NCI-H526 treated with DMSO at 0.1 percent for 48 hours (cell line): ENCODE results near the gene NFX1.
A peak's percentile ranks its signal among the peaks of the same experiment; 100 is the strongest.
"Not testable (repeated sequence)": the region's sequence is repeated elsewhere in the genome, so short reads cannot be mapped to it uniquely, and the experiment has no call there.

Experiments used
- DNase-seq: peaks from one replicate; lab custom pipeline; 2025; lab: John Stamatoyannopoulos, UW

Gene NFX1

DNA sequence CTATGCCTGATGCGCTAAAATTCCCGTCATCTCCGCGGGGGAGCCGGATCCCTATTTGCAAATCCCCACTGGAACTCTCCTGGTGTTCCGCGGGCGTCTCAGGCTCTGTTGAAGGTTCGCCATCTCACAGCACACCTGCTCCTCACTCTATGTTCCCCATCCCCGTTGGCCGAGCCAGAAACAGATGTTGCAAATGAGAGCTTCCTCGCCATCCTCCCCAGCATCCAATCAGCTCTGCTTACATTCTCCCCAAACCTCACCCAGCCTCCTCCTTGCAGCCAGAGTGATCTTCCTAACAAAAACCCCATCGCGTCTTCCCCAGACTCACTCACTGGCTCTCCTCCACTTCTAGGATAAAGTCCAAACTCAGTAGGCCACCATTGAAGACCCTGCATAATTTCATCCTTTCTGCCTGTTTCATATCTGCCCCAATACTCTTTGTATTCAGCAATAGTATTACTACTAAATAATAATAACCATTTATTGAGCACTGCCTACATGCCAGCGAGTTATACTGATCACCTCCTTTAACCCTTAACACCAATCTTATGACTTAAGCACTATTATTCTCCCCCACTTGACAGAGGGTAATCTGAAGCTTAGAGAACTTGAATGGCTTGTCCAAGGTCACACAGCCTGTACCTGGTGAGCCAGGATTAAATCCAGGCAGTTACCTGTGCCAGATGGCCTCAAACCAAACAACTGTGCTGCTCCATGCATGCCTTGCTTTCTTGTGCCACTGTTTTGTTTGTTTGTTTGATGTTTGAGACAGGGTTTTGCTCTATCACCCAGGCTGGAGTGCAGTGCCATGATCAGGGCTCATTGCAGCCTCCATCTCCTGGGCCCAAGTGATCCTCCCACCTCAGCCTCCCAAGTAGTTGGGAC lies 98.0 kb downstream of the NFX1 start:
- DNase-seq = no peak

DNA sequence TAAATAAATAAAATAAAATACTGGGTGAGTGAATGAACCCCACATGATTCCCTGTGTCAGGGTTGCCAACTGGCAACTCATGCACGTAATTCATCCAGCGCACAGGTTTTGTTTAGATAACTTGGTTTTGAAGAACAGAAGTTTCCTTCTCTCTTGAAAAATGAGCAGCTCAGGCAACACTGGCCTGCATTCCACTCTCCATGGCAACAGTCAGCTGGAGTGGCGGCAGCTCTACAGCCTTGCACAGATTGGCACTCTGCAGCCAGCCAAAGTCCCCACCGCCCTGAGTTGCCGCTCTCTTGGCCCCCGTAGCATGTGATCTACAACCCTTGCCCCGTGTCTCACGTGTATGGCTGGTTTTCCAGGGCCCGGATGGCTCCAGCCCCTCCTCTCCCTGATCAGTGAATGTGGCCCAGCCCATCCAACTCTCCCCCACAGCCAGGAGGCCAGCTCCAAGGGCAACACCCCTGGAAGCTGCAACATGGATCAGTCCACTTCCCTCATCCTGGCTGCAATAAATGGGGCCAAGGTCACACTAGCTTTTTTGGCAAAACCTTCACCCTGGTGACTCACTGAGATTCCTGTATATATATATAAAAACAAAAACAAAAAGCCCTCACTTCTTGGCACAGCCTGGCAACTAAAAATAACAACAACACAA lies 100.9 kb downstream of the NFX1 start:
- DNase-seq = not testable (repeated sequence)

DNA sequence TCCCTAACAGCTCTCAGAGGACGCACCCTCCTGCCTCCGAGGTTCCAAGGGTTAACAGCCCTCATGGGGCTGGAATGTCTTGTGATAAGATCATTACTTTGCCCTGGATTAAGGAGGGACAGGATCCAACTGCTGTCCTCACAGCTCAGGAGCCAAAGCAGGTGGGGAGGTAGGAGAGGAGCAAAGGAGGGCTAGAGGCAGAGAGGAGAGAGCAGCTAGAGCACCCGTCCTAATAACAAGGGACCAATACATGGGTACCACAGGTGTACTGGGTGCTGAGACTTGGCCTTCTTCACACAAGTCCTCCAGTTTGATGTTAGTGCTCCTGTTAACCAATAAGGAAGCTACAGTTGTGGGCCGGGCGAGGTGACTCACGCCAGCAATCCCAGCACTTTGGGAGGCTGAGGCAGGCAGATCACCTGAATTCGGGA lies 102.3 kb downstream of the NFX1 start:
- not testable (repeated sequence) for DNase-seq

DNA sequence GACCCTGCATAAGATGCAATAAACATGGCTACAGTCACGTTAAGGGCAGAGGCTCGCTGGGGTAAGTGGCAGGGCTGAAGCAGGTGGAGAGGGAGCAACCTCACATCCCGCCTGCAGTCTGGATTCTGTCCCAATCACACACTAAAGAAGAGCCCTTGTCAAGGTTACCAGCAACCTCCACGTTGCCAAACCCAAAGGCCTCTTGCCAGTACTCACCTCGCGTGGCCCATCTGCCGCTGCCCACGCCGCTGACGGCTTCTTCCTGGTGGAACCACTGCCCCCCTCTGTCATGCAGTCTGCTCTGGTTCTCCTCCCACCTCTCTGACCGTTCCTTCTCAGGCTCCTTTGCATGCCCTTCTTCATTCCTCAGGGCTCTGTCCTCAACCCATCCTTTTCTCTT lies 103.3 kb downstream of the NFX1 start:
- no peak for DNase-seq

DNA sequence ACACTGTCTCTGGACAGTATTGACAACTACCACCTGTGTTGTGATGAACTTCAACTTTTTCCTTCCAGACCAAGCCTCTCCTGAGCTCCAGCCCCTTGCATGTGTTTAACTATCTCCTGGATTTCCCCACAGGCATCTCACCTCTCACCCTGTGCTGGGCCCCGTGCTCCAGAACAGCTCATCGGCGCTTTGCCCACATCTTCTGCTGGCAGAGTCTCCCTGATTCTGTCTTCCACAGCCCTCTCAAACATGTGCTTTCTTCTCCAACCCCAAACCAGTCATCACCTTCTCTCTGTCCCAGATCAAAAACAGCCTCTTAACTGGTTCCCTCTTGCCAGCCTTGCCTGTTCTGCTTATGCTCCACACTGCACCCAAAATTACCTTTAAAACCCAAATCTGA lies 103.7 kb downstream of the NFX1 start:
- DNase-seq = not testable (repeated sequence)

DNA sequence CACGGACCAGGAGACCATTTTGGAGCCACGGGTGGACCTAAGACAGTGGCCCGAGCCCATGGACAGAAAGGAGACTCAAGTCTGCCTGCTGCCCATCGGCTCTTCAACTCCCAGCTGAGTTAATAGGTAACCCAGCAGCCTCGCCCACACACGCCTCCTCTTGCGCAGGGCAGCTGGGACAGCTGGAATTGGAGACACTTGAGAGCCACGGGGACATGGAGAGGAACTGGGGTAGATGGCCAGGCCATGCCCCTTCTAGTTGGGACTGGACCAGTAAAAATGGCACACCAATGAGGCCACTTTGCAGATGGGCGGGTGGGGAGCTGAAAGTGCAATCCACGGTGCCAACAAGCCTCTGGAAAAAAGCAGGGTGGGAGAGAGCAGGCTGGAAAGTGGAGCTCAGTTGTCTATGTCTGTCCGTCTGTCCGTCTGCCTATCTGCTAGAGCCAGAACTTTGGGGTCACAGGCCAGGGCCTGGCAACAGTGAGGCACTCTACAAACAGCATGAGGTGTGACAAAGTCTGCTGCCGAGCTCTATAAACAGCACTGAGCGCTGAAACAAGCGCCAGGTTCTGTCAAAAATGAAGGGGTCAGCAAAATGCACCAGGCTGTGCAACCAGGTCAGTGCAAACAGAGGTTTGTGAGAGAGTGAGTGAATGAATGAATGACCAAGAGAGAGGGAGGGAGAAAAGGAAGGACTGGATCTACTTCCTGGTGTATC lies 105.0 kb downstream of the NFX1 start:
- DNase-seq = not testable (repeated sequence)

DNA sequence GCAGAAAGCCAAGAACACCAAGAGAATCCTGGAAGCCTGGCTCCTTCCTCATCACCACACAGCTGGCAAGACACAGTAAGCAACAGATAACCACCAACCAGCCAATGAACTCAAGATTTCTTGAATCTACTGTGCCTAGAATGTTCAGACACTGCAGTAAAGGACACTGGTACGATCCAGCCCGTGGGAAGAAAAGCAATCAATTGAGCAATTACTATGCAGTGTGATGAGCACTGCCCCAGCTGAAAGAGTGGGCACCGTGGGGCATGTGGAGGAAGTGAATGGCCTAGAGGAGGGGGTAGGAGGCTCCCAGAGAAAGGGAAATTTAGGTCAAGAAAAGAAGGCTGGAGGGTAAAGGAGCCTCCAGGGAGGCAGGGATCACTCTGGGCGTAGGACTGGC lies 107.5 kb downstream of the NFX1 start:
- DNase-seq = not testable (repeated sequence)

DNA sequence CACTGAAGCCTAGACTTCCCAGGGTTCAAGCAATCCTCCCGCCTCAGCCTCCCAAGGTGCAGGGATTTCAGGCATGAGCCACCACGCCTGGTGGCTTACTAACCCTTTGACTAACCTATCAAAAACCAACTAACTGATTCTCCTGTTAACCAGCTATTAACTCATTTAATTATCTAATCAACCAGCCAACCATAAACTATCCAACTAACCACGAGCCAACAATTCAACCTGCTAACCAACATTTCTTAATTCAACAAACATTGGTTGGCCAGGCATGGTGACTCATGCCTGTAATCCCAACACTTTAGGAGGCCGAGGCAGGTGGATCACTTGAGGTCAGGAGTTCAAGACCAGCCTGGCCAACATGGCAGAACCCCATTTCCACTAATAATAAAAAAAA lies 108.7 kb downstream of the NFX1 start:
- DNase-seq = not testable (repeated sequence)

DNA sequence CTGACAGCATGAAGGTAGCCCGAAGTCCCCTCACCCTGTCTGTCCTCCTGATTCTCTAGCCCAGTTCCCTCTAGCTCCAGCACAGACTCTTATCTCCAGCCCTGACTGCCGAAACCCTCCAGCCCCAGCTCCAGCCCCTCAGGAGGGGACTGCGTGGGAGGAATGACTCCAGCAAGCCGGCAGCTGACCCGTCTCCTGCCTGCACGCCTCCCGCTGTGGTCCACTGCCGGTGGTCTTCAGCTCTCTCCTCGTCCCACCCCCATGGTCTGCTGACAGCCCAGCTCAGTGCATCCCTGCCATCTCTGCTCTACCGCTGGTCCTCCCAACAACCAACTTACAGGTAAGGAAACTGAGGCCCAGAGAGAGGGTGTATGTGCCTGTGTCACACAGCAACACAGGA lies 111.5 kb downstream of the NFX1 start:
- DNase-seq = not testable (repeated sequence)

DNA sequence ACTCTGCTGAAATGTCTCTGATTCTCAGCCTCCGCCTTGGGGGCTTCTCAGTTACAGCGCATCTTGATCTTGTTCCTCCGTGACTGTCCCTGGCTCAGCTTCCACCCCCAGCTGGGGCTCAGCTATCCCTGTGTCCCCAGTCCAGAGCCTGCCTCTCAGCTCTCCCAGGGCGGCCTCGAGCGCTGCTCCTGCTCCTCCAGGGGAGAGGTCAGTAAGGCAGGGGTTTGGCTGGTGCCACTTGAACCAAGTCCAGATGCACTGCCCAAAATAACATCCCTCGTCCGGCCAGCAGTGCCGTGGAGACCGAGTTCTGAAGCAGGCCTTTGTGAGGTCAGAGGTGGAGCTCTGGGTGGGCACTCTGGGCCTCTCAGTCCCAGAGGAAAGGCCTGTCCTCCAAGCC lies 112.1 kb downstream of the NFX1 start, which contains the start of gene AQP7:
Gene AQP7, minus strand, starts transcription at position 198 of the 400 bp plus-strand sequence. CDS start 1,306 bp downstream, outside the sequence.
- DNase-seq = not testable (repeated sequence)

DNA sequence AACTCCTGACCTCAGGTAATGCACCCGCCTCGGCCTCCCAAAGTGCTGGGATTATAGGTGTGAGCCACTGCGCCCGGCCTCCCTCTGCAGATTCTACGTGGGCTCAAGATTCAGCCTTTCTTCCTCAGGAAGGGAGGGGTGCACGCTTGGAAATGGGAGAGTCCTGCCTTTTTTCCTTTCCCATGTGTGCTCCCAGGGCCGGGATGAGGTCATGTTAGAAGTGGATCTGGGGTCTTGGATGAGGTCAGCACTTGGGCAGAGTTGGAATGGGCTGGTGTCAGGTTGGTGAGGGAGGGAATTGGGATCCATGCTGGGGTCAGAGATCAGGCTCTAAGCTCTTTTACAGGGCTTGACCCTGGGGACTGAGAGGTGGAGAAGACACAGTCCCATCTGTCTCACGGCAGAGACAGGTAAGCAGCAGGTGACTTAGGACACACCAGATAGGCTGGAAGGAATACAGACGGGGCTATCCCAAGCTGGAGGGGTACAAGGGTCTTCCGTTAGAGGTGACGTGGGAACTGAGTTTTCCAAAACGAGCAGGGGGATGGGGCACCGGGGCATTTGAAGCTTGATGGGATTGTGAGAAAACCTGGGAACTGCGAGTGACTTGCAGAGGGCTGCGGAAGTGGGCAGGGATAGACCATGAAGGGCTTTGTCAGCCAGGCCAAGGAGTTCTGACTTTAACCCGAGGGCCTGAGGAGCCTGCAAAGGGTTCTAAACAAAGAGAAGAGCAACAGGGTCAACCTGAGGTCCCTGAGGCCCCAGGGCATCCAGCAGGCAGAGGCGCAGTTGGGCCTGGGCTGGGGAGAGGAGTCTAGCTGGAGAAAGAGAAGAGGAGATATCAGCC lies 113.8 kb downstream of the NFX1 start:
- DNase-seq = no peak

DNA sequence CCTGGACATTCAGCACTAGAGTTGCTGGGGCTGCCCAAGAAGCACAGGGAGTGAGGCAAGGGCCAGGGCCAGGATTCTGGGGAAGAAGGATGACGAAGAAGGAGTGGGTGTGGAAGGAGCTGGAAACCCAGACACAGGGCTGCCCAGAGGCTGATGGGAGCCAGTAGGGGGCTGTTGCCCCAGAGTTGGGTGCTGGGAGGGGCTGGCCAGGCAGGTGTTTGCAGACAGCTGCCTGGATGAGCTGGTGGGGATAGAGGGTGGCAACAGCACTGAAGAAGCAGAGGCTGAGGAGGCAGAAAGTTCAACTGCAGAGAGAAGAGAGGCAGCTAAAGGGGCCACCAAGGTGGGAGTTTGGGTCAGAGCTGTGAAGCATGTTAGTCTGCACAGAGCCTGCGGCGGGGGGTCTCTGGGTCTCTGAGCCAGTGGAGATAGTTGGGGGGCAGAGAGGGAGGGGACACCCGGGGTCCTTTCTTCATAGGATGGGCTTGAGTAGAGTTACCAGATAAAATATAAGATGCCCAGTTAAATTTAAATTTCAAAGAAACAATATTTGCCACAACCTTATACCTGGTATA lies 114.6 kb downstream of the NFX1 start:
- DNase-seq = no peak

DNA sequence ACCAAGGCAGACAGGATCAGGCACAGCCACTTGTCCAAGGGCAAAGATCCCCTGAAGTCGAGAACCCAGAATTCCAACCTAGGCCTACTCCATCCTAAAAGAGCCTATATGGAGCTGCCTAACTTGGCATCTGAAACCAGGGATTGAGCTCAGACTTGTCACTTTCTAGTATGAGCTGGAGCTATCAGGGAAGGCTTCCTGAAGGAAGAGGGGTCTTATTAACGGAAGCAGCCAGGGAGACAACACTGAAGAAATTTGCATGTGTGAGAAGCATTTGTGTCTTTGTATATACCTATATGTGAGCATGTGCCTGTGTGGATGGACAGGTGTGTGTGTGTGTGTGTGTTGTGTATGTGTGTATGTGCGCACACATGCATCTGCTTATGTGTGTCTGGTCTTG lies 116.7 kb downstream of the NFX1 start:
- DNase-seq = no peak

DNA sequence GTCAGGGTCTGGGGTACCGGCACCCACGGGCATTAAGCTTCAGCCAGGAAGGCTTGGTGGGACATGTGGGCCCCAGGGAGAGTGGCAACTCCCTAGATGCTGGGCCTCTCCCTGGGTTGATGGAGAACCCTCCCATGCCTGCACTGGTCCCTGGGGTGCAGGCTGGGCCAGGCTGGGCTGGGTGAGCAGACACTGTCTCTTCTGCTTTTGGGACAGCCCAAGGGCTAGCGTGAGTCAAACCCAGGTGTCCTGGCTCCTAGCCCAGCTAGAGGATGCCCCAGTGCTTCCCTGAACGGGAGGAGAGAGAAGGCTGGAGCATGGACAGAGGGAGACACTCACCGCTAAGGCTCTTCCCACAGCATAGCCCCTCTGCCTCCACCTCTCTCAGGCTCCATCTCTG lies 117.8 kb downstream of the NFX1 start:
- no peak for DNase-seq

DNA sequence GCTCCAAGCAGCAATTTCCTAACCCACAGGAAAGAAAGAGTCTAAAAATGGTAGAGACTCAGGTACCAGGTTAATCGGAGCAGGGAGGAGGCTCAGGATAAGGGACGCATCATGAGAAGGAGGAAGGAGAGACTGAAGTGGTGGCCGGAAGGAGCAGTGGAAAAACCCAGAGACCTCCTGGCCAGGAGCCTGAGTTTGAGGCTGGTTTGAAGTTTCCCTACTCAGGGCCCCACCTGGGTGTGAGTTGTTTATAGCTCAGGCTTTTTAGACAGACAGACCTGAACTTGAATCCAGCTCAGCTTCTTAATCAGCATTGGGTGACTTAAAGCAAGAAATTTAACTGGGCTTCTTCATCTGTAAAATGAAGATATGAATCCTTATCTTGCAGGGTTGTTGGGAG lies 124.0 kb downstream of the NFX1 start:
- no peak for DNase-seq

DNA sequence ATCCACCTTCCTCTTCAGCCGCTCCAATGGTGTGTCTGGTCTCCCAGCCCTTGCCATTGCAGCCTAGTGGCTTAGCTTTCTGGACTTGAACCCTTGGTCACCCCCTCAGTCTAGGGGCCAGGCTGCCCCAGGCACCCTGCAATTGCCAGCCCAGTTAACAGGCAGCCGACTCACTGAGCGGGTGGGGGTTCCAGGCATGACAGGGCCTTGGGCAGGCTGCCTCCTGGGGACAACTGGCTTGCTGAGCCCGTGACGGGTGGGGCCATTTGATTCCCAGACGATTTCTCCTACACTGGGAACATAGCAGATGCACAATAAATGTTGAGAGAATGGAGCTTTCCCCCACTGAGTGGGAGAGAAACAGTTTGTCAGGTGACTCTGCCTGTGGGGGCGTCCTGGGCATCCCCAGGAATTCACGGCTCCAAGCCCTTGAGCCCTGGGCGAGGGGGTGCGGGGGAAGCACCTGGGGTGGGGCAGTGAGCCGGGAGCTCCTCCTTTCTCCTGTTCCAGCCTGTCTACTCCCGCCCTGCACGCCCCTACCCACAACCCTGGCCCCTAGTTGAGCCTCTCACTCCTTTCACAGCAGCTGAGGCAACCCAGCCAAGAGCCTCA lies 124.7 kb downstream of the NFX1 start:
- no peak for DNase-seq

DNA sequence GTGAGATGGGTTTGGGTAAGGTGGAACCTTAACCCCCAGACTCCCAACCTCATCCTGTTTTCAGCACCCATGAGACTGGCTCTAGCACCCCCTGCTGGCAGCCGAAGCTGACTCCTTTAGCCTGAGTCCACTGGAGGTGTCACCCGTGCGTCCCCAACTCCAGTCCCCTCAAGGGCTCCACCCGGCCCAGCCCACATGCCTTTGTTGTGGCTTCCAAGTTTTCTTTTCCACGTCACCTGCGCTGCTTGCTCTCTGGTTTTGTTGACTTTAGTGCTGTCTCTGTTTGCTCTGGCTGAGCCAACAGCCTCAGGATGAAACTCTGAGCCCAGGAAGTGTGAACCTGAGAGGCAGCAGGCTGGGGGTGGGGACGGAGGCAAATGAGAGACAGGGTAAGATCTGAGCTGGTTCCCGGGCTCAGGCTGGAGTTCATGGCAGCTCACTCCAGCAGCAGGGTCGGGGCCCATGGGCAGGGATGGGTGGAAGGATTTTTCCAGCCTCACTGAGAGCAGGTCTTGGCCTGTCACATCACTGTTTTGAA lies 125.3 kb downstream of the NFX1 start:
- DNase-seq = peak; percentile 55

DNA sequence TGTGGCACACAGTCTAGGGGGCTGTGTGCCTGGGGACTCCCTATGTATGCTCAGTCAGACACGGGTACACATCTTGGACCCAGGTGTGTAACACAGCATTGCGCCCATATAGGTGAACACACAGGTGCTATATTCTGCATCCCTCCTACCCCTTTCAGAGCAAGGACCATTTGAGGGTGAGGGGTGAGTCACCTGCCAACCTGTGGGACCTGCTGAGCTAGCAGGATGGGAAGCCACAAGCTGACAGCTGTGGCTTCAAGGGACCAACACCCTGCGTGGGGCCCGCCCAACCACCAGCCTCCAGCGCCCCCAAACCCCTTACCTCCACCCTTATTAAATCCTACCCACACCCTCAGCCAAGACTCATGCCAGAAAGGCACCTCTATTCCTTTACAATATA lies 126.7 kb downstream of the NFX1 start:
- DNase-seq = no peak

DNA sequence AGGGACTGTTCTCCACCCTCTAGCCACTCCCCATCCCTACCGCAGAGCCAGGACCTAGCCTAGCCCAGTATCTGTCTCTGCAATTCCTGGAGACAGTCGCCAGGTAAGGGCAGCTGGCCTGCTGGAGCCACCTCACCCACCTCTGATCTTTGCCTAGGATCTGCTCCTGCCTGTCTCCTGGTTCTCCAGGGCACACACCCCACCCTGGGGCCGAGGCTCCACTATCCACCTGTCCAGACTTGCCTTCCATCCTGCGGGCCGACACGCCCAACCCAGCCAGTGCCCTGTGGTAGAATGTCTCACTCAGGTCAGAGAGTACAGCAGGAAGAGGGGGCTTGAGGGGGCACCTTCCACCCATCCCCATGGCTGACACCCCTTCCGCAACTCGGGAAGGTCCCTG lies 127.8 kb downstream of the NFX1 start:
- no peak for DNase-seq

DNA sequence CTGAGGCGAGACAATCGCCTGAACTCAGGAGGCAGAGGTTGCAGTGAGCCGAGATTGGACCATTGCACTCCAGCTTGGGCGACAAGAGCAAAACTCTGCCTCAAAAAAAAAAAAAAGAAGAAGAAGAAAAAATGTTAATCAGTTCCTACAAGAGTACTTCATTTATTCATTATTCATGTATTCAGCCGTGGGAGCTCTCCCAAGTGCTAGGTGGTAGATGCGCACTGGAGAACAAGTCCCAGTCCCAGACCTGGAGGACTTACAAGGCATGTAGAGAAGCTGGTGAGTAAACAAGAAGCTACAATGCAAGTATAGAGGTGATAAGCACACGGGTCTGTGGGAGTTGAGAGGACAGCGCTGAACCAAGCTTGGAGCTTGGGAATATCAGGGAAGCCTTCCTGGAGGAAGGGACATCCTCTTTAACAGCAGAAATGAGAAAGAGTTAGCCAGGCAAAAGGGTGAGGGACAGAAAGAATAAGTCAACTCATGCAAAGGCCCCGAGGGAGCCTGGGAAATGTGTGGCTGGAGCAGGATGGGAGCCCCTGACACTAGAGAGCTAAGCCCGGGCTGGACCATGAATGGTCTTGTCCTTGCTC lies 129.5 kb downstream of the NFX1 start:
- no peak for DNase-seq
